OCI-LY1 (cell line): Measurements from ENCODE around the gene NOS1.

Experiments
- H2AFZ ChIP-seq: fragments of 200-600 bp; sonication (generic), shearing (Covaris generic); 2 replicates; pipeline ENCODE4 v1.6.0; 2014; ENCODE audit warnings: antibody characterized with exemption, mild to moderate bottlenecking, low read length
- H3F3A ChIP-seq: fragments of 200-600 bp; sonication (generic), shearing (Covaris generic); 2 replicates; pipeline ENCODE4 v1.6.0; 2014; ENCODE audit warnings: mild to moderate bottlenecking, antibody characterized with exemption, low read length, moderate library complexity; ENCODE audit not compliant: insufficient read depth
- H3K27ac ChIP-seq: fragments of 200-600 bp; sonication (generic); 2 replicates; pipeline ENCODE4 v1.5.1; 2014; ENCODE audit warnings: low read length, mixed run types, mild to moderate bottlenecking, low read depth; ENCODE audit not compliant: poor library complexity, severe bottlenecking
- H3K27me3 ChIP-seq: fragments of 200-600 bp; sonication (generic); 2 replicates; pipeline ENCODE4 v1.6.0; 2014; ENCODE audit warnings: antibody characterized with exemption, mild to moderate bottlenecking, low read length, moderate library complexity; ENCODE audit not compliant: insufficient read depth
- H3K36me3 ChIP-seq: fragments of 200-600 bp; sonication (generic); 2 replicates; pipeline ENCODE4 v1.6.1; 2014; ENCODE audit warnings: mild to moderate bottlenecking, antibody characterized with exemption, low read length, moderate library complexity, mixed read lengths; ENCODE audit not compliant: insufficient read depth
- H3K4me1 ChIP-seq: fragments of 200-600 bp; sonication (generic); 2 replicates; pipeline ENCODE4 v1.5.1; 2014; ENCODE audit warnings: mild to moderate bottlenecking, low read length, moderate library complexity; ENCODE audit not compliant: insufficient read depth, severe bottlenecking
- H3K4me2 ChIP-seq: fragments of 200-600 bp; sonication (generic), shearing (Covaris generic); 2 replicates; pipeline ENCODE4 v1.6.1; 2014; ENCODE audit warnings: low read length
- H3K4me3 ChIP-seq: fragments of 200-600 bp; sonication (generic); 2 replicates; pipeline ENCODE4 v1.5.1; 2014; ENCODE audit warnings: low read length, low read depth, mild to moderate bottlenecking, mixed read lengths; ENCODE audit not compliant: poor library complexity, severe bottlenecking
- H3K79me2 ChIP-seq: fragments of 200-600 bp; shearing (Covaris generic); 2 replicates; pipeline ENCODE4 v1.6.1; 2016; ENCODE audit warnings: mixed run types, low read length, mixed read lengths; ENCODE audit not compliant: insufficient read depth
- H3K9ac ChIP-seq: fragments of 200-600 bp; sonication (generic), shearing (Covaris generic); 2 replicates; pipeline ENCODE4 v1.6.1; 2014; ENCODE audit warnings: mild to moderate bottlenecking, low read length, mixed read lengths
- H3K9me2 ChIP-seq: fragments of 200-600 bp; sonication (generic), shearing (Covaris generic); 2 replicates; pipeline ENCODE4 v1.6.1; 2014; ENCODE audit warnings: low read depth, mild to moderate bottlenecking, low read length, mixed read lengths
- H3K9me3 ChIP-seq: fragments of 200-600 bp; shearing (Covaris generic); 2 replicates; pipeline ENCODE4 v1.6.1; 2014; ENCODE audit warnings: low read length, mixed read lengths
- H4K20me1 ChIP-seq: fragments of 200-600 bp; sonication (generic), shearing (Covaris generic); 2 replicates; pipeline ENCODE4 v1.6.0; 2016; ENCODE audit warnings: mild to moderate bottlenecking, low read length; ENCODE audit not compliant: insufficient read depth
- CTCF ChIP-seq: fragments of 200-600 bp; sonication (generic), shearing (Covaris generic); IDR thresholded peaks from 2 replicates; pipeline ENCODE4 v1.5.1; 2017; ENCODE audit warnings: mild to moderate bottlenecking, antibody characterized with exemption, low read length, moderate library complexity, mixed read lengths
- EZH2 ChIP-seq: fragments of 200-600 bp; sonication (generic), shearing (Covaris generic); IDR thresholded peaks from 2 replicates; pipeline ENCODE4 v1.8.0; 2017; ENCODE audit warnings: borderline replicate concordance, mixed run types, mild to moderate bottlenecking, antibody characterized with exemption, low read length, moderate library complexity, mixed read lengths

Gene NOS1

GRCh38 chr12:117190210-117190781 lies 171.1 kb downstream of the NOS1 start, which contains the start of gene FBXO21:
FBXO21 (minus strand) TSS chr12:117190470; CDS start chr12:117190456, 14 bp downstream.
- H2AFZ ChIP-seq: no peak within 1 kb of the TSS
- no peaks in the 10 kb centered on the region for H4K20me1 ChIP-seq
- peaks cover 4% of the 10 kb centered on the region for H3K9me3 ChIP-seq
- H3K4me3 ChIP-seq: peak within 1 kb of the TSS; percentile 97
- H3K9me2 ChIP-seq: no peaks in the 10 kb centered on the region
- no peak for TF ChIP-seq EZH2
- TF ChIP-seq CTCF: no peak
- peaks cover 20% of the 10 kb centered on the region for H3K79me2 ChIP-seq
- H3K36me3 ChIP-seq: peaks cover 31% of the 10 kb centered on the region
- peak within 1 kb of the TSS; percentile 99 for H3K4me2 ChIP-seq
- no peak within 1 kb of the TSS for H3K27ac ChIP-seq
- H3K4me1 ChIP-seq: peaks cover 16% of the 10 kb centered on the region
- H3F3A ChIP-seq: no peaks in the 10 kb centered on the region
- peaks cover 8% of the 10 kb centered on the region; the same call in 1 of the 2 replicates for H3K27me3 ChIP-seq
- peak within 1 kb of the TSS; percentile 83 for H3K9ac ChIP-seq

- H3K36me3 ChIP-seq: peaks cover 36% of the 10 kb centered on the region
- TF ChIP-seq CTCF (no peak; the same call in 1 of the 2 replicates), EZH2 (no peak)
- peak overlapping the region; percentile 83 for H3K9ac ChIP-seq
- H3K4me3 ChIP-seq: peak overlapping the region; percentile 97
- peaks cover 8% of the 10 kb centered on the region; the same call in 1 of the 2 replicates for H3K27me3 ChIP-seq
- H3F3A ChIP-seq: no peaks in the 10 kb centered on the region
- peaks cover 16% of the 10 kb centered on the region for H3K4me1 ChIP-seq
- H4K20me1 ChIP-seq: no peaks in the 10 kb centered on the region
- no peak overlapping the region for H3K27ac ChIP-seq
- no peaks in the 10 kb centered on the region for H3K9me2 ChIP-seq
- H3K4me2 ChIP-seq: peak overlapping the region; percentile 99
- peaks cover 20% of the 10 kb centered on the region for H3K79me2 ChIP-seq
- peaks cover 4% of the 10 kb centered on the region for H3K9me3 ChIP-seq
- no peak overlapping the region for H2AFZ ChIP-seq
Measured at GRCh38 chr12:117189725-117190209, 171.7 kb downstream of the NOS1 start.

- Histone ChIP-seq H4K20me1 (no peaks in the 10 kb centered on the region), H3K27me3 (peaks cover 8% of the 10 kb centered on the region; the same call in 1 of the 2 replicates), H3K27ac (no peak overlapping the region), H2AFZ (no peak overlapping the region), H3K4me3 (peak overlapping the region; percentile 97), H3K4me2 (peak overlapping the region; percentile 99), H3K9me2 (no peaks in the 10 kb centered on the region), H3K9ac (peak overlapping the region; percentile 83), H3K79me2 (peaks cover 20% of the 10 kb centered on the region), H3K4me1 (peaks cover 16% of the 10 kb centered on the region), H3F3A (no peaks in the 10 kb centered on the region), H3K36me3 (peaks cover 42% of the 10 kb centered on the region), H3K9me3 (peaks cover 4% of the 10 kb centered on the region)
- TF ChIP-seq CTCF (peak; percentile 11; the same call in 1 of the 2 replicates), EZH2 (no peak)
Measured at GRCh38 chr12:117188961-117189724, 172.3 kb downstream of the NOS1 start.
